NCI-H2171 (cell line): ENCODE data around the gene FBXW12.
"Not testable (repeated sequence)": the region's sequence is repeated elsewhere in the genome, so short reads cannot be mapped to it uniquely, and the experiment has no call there.

ENCODE experiments used
- DNase-seq: peaks from one replicate; lab custom pipeline; 2025; lab: John Stamatoyannopoulos, UW

The FBXW12 gene

DNA sequence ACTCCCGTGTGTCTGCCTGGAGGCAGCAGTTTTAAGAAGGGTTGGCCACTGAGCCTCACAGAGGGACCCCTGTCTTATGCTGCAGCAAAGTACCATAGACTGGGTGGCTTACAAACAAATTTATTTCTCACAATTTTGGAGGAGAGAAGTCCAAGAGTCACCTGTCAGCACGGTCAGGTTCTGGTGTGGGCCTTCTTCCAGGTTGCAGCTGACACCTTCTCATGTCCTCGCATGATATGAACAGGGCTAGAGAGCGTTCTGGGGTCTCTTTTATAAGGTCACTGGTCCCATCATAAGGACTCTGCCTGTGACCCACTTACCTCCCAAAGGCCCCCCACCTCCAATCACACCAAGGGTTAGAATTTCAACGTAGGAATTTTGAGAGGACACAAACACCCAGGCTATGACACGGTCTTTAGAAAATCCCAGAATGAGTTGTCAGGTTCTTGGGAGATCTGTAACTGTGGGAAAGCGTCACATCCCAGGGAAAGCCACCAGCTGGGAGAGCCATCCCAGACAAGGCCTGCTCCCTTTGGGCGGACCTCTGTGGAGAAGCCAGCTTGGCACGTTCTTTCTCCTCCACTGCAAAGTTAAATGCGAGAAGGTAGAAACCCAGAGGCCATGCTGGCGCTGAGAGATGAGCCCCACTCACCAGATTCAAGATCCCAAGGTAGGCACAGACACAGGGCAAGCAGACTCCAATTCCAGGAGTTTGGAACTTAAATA lies at the start of gene FBXW12:
TSS of gene FBXW12 (plus strand) at position 569 of the 726 bp plus-strand sequence. CDS start 549 bp downstream, outside the sequence.
- no peak for DNase-seq

- not testable (repeated sequence) for DNase-seq
Observed at GRCh38 chr3:48331706-48332435, 40.1 kb upstream of the FBXW12 start.

DNA sequence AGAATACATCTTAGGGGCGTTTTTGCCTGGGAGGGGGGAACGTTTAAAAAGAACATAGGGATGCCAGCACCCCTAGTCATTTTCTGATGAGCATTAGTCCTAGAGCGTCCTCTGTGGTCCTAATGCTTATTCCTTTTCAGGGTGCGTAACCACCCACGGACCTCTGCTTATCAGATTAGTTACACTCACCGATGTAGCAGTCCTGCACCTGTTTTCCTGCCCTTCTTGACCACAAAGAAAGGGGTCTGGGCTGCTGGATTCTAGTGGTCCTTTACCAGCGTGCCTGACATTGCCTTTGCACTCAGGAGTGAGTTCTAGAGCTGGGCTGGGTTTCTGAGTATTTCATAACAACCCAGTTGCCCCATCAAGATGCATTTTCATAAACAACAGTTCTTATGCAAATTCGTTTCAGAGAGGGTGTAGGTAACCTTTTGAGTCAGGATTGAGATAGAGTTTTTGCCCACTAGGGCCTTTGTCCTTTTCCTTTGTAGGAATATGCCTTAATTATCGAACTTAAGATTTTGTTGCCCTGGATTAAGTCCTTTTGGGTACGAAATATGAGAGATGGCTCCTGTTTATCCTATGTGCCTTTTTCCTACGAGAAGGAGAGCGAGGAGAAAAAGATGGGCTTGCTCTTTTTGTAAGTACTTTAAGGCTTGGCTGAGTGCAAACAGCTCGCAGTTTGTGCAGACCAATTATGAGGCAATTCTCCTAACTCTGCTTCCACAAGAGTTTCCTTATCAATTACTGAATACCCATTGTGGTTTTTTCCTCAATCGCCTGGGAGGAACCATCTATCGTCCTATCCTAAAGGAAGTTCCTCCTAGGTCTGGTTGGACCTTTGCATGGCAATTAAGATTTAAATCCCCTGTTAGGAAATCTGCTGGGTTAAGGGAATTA lies 38.4 kb upstream of the FBXW12 start, which contains the start of gene SPINK8:
TSS of gene SPINK8 (minus strand) at position 316 of the 900 bp plus-strand sequence. CDS start 5,320 bp downstream, outside the sequence.
- DNase-seq, result not testable (repeated sequence)

DNA sequence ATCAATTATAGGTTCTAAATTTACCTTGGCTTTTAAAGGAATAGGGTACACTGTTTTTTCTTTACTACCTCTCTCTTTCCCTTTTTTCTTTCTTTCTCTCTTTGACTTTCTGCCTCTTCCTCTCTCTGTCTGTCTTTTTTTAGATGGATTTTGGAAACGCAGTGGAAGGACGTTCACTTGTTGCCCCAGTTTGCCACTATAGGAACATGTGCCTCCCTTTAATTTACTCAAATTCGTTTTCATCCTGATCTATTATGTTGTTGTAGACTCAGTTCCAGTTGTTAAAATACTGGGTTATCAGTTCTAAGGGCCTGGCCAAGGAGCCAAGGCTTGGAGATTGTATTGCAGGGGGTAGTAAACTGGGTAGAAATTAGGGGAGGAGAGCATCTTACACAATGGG lies 37.4 kb upstream of the FBXW12 start:
- DNase-seq, result no peak

- DNase-seq, result not testable (repeated sequence)
Observed at GRCh38 chr3:48335286-48335685, 36.7 kb upstream of the FBXW12 start.

DNA sequence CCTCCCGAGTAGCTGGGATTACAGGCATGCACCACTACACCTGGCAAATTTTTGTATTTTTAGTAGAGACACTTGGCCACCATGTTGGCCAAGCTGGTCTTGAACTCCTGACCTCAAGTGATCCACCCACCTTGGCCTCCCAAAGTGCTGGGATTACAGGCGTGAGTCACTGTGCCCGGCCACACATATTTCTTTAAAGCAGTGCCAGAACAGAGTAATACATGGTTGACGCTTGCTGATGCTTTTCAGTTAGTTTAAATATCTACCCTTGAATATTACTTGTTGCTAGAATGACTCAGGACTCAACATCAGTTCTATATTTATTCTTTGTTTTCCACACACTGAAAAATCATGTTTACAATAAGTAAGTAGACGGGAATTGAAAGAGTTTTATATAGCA lies 34.5 kb upstream of the FBXW12 start:
- DNase-seq, result not testable (repeated sequence)

DNA sequence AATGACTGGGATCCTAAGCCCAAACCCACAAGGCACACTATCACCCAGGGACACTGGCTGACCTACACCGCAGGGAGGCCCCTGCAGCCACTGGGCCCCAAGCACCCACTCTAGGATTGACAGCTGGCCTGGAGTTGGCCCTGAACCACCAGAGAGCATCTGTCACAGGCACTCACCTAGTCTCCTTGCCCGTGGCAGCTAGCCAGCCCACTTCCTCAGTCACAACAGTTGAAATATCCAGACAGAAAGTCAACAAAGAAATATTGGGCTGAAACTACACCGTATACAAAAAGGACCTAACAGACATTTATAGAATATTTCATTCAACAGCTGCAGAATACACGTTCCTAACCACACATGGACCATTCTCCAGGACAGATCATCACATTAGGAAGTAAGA lies 33.4 kb upstream of the FBXW12 start:
- DNase-seq, result no peak

DNA sequence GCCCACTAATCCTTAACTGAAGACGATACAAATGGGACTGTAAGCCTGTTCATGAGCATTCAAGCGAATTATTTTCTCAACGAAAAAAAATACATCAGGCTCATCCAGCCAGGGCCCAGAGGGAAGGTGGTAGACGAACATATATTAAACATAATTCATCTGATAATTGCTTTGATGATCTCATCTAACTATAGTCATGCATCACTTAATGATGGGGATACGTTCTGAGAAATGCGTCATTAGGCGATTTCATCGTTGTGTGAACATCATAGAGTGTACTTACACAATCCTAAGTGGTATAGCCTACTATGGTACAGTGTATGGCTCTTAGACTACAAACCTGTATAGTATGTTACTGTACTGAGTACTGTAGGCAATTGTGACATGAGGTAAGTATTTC lies 28.6 kb upstream of the FBXW12 start:
- no peak for DNase-seq

DNA sequence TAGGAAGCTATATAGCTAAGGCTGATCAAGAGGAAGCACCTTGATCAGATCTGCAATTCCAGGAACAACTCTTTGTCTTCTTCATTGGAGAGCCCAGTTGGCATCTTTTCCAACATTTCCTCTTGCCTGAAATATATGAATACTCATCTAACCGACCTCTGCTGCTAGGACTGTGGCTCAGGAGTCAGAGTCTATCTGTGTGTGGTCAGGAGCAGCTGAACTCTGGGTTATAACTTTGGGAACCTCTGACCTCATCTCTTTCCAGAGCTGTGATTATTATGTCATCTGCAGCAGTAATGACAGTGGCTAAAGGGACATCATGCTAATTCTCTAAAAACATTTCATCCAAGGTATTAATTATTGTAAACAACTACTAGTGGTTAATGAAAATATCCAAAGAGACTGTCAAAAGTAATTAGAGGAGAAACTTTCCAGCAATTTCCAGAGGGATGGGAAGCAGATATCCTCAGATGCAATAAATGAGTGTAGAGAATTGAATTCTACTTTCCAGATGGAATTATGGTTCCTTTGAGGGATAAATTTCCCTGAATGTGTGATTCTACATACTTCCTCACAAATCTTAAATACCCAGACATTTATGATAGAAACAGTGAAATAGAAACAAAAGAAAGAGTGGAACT lies 27.0 kb upstream of the FBXW12 start:
- DNase-seq, result no peak

DNA sequence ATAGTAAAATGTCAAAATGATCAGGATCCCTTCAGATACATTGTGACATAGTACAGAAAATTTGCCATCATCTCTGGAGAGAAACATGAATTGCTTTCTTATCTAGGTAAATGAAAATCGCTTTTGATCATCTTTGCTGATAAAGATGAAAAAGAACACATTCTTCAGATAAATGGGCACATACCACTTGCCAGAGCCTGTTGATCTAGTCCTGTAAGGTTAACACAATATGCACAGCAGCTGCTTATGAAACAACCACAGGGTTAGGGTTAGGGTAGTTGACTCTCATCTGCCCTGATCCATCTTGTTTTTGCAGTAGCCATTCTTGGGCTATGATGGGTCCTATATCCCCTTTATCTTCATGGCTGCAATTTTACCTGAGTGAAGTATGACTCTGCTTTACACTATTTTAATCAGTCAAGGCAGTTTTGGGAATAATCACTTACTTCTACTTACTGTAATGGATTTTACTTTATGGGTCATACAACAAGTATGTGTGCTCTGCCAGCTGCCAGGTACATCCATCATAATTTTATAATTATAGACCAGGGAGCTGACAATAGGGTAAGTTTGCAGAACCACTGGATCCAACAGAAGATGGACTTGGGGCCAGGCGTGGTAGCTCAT lies 26.0 kb upstream of the FBXW12 start:
- DNase-seq, result no peak

- DNase-seq, result no peak
Observed at GRCh38 chr3:48347500-48347899, 24.5 kb upstream of the FBXW12 start.

DNA sequence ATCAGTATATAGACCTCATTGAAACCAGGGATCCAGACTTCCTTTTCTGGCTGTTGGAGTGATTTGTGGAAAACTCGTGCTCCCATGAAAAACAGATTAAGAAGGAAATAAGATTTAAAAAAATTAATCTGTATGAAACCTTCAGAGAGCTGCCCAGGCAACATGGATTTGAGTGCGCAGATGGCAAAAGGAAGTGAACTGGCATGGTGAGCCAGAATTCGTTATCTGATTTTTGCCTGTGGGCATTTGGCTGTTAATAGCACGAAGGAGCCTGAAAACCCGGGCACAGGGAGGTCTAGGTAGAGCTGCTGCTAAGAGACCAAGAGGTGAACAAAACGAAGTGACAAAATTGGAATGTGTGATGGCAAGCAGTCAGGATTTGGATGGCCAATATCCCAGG lies 19.5 kb upstream of the FBXW12 start:
- DNase-seq, result no peak

DNA sequence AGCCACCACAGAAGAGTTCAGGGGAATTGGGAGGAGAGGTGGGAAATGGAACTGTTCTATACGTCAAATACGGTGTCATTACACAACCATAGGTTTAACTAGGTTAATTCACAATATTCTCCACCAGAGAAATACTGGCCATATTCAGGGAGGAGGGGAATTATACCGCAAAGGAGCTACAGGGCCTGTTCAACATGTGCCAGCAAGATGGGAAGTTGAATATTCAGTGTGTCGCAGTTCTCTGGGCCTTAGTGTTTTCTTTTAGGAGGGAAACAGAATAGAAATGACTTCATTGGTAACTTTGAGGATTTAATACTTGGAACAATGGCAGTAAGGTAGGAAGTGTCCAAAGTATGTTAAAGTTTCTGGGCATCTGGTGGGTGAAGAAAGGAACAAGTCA lies 18.0 kb upstream of the FBXW12 start:
- no peak for DNase-seq

GRCh38 chr3:48356419-48356818 lies 15.6 kb upstream of the FBXW12 start:
- DNase-seq, result no peak

DNA sequence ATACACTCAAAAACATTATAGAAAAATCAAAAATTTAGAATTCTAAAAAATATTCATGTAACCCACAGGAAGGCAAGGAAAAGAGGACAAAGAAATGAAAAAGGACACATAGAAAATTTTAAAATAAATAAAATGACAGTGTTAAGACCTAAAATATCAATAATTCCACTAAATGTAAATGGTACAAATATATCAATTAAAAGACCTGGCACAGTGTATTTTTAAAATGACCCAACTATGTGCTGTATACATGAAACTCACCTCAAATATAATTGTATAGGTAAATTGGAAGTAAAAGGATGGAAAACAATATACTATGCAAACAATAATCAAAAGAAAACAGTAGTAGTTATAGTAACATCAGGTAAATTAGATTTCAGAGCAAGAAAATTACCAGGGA lies 10.1 kb upstream of the FBXW12 start:
- no peak for DNase-seq

- no peak for DNase-seq
Observed at GRCh38 chr3:48364840-48365239, 7.2 kb upstream of the FBXW12 start.

DNA sequence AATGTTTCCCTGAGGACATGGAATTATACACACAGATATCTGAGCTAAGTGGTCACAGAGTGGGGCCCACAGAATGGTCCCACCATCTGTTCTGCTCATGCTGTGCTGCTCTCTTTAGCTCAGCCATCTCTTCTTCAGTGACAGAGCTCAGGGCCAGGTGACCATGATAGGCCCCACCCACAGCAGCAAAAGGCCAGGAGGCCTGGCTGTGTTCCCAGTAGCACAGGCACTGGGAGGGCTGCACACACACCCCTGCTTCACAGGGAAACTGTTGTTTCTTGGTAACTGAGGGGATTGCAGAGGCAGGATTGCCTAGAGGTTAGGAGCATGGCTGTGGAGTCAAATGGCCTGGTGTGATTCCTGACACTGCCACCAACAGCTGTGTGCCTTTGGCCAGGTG lies 4.8 kb upstream of the FBXW12 start:
- peak; percentile 68 for DNase-seq

DNA sequence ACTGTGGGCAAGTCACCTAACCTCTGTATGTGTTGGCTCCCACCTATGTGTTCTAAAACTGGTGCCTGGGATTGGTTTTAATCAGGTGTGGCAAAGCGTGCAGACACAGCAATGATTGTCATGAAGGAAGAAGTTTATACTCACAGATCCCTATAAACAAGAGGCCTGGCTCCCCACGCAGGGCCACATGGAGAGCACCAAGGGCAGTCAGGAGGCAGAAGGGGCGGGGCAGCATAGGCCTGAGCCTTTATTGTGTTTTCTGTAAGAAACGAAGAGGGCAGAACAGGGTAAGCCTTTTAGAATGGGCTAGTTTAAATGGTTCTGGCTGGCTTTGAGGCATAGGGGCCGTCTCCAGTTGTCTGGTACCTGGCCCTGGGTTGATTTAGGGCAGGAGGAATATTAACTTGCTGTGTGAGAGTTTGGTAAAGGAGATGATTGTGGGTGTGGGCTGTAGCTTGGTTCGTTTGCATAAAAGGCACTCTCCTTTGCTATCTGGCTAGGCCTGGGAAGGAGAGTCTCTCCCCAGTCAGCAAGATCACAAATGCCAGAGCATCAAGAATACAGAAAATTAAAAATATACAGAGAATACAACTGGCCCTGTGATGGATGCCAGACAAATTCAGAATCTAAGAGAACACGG lies 2.2 kb upstream of the FBXW12 start:
- DNase-seq, result no peak

- no peak for DNase-seq
Observed at GRCh38 chr3:48370333-48370713, 1.7 kb upstream of the FBXW12 start.

- no peak for DNase-seq
Observed at GRCh38 chr3:48372377-48372770, 355 bp downstream of the FBXW12 start.

- DNase-seq, result no peak
Observed at GRCh38 chr3:48372862-48373435, 930 bp downstream of the FBXW12 start.
